NT2/D1 (cell line): ENCODE results near the gene TMEM205.

ENCODE experiments used
- SUZ12 ChIP-seq: IDR thresholded peaks from 2 replicates; pipeline ENCODE4 v1.6.1; 2011; ENCODE audit not compliant: insufficient read length, insufficient read depth; ENCODE audit errors: extremely low read depth
- YY1 ChIP-seq: IDR thresholded peaks from 2 replicates; pipeline ENCODE4 v1.6.1; 2011; ENCODE audit not compliant: insufficient read length, insufficient read depth
- ZNF274 ChIP-seq: IDR thresholded peaks from 2 replicates; pipeline ENCODE4 v1.6.1; 2011; ENCODE audit warnings: mild to moderate bottlenecking, low read depth, low read length

DNA sequence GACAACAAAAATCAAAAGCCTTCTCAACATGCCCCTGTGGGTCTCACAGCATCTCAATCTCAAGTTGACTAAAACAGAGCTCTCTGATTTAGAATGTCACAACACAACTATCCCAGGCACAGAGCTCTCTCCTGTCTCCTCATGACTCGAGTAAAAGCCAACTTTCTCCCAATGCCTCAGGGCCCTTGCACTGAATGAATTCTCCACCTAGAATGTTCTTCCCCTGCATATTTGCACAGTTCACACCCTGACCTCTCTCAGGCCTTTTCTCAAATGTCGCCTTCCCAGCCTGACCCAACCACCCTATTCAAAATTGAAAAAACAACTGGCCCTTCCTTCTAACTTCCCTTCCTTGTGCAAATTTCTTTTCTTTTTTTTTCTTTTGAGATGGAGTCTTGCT is 24.7 kb upstream of the TMEM205 start:
- no peak for TF ChIP-seq ZNF274
- TF ChIP-seq SUZ12: no peak
- TF ChIP-seq YY1: no peak
